ENCODE measurements around the gene HIBADH.

The HIBADH gene

GRCh38 chr7:27690649-27691048 is 28.0 kb upstream of the HIBADH start:
- TF ChIP-seq FOXP2 (optimal IDR thresholded peaks at IDR 0.05; ENCODE audit: borderline replicate concordance, extremely low read depth, extremely low read length, insufficient read depth), result no peak
- TF ChIP-seq SIN3A (IDR thresholded peaks at IDR 0.05; ENCODE audit: borderline replicate concordance, insufficient read depth, low read length), result no peak
- TF ChIP-seq, protein P1, sequence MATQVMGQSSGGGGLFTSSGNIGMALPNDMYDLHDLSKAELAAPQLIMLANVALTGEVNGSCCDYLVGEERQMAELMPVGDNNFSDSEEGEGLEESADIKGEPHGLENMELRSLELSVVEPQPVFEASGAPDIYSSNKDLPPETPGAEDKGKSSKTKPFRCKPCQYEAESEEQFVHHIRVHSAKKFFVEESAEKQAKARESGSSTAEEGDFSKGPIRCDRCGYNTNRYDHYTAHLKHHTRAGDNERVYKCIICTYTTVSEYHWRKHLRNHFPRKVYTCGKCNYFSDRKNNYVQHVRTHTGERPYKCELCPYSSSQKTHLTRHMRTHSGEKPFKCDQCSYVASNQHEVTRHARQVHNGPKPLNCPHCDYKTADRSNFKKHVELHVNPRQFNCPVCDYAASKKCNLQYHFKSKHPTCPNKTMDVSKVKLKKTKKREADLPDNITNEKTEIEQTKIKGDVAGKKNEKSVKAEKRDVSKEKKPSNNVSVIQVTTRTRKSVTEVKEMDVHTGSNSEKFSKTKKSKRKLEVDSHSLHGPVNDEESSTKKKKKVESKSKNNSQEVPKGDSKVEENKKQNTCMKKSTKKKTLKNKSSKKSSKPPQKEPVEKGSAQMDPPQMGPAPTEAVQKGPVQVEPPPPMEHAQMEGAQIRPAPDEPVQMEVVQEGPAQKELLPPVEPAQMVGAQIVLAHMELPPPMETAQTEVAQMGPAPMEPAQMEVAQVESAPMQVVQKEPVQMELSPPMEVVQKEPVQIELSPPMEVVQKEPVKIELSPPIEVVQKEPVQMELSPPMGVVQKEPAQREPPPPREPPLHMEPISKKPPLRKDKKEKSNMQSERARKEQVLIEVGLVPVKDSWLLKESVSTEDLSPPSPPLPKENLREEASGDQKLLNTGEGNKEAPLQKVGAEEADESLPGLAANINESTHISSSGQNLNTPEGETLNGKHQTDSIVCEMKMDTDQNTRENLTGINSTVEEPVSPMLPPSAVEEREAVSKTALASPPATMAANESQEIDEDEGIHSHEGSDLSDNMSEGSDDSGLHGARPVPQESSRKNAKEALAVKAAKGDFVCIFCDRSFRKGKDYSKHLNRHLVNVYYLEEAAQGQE (IDR thresholded peaks at IDR 0.05; ENCODE audit: insufficient read depth in 1 of 2, low read depth in 2 of 2, low read length in 2 of 2), result no peak
- TF ChIP-seq TAF1 (IDR thresholded peaks at IDR 0.05; ENCODE audit: borderline replicate concordance, insufficient read depth, low read length), result no peak
- no peak for TF ChIP-seq POLR2AphosphoS5 (IDR thresholded peaks at IDR 0.05; ENCODE audit: low read depth, low read length)

GRCh38 chr7:27689591-27690164 is 27.0 kb upstream of the HIBADH start:
- TF ChIP-seq, protein P1 (IDR thresholded peaks at IDR 0.05; ENCODE audit: insufficient read depth in 1 of 2, low read depth in 2 of 2, low read length in 2 of 2), result no peak

DNA sequence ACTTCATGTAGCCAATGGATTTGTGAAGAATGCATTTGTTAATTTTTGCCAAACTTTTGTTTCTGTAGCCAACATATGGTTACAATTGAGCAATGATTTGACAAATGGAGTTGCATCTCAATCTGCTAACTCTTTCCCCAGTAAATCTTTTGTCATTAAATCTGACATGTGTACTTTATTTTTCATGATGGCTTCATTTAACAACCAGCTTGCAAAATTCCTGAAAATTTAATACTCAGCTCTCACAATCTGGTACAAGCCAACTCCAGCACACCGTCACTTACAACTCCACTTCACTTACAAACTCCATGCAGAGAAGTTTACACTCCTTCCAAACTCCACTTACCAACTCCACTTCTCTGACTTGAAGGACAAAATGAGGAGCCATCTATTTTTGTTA is 26.5 kb upstream of the HIBADH start:
- TF ChIP-seq, protein P1 (IDR thresholded peaks at IDR 0.05; ENCODE audit: insufficient read depth in 1 of 2, low read depth in 2 of 2, low read length in 2 of 2), result no peak
- TF ChIP-seq TAF1 (IDR thresholded peaks at IDR 0.05; ENCODE audit: borderline replicate concordance, insufficient read depth, low read length), result no peak
- TF ChIP-seq POLR2AphosphoS5 (IDR thresholded peaks at IDR 0.05; ENCODE audit: low read depth, low read length), result no peak
- no peak for TF ChIP-seq SIN3A (IDR thresholded peaks at IDR 0.05; ENCODE audit: borderline replicate concordance, insufficient read depth, low read length)
- no peak for TF ChIP-seq FOXP2 (optimal IDR thresholded peaks at IDR 0.05; ENCODE audit: borderline replicate concordance, extremely low read depth, extremely low read length, insufficient read depth)

- TF ChIP-seq, protein P1 (IDR thresholded peaks at IDR 0.05; ENCODE audit: insufficient read depth in 1 of 2, low read depth in 2 of 2, low read length in 2 of 2), result no peak
- TF ChIP-seq FOXP2 (optimal IDR thresholded peaks at IDR 0.05; ENCODE audit: borderline replicate concordance, extremely low read depth, extremely low read length, insufficient read depth) (no peak), SIN3A (IDR thresholded peaks at IDR 0.05; ENCODE audit: borderline replicate concordance, insufficient read depth, low read length) (no peak)
These were observed 26.0 kb upstream of the HIBADH start for GRCh38 chr7:27688646-27689045.

DNA sequence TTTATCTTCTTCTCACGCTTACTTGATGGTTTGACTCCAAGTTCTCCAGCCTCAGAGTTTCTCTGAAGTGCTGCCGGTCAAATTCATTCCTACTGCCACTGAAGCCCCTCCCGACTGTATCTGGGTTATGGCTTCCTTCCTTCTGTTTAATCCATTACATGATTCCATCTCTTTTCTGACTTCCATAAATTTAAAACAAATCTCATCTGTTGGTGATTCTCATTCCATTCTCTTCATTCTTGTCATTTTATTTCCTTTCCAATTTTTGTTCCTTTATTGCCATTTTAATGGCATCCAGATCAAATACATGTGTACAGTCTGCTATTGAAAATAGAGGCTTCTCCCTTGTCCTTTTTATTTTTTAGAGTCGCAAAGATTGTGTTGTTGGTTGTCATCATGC is 25.4 kb upstream of the HIBADH start:
- TF ChIP-seq POLR2AphosphoS5 (IDR thresholded peaks at IDR 0.05; ENCODE audit: low read depth, low read length) (no peak), SIN3A (IDR thresholded peaks at IDR 0.05; ENCODE audit: borderline replicate concordance, insufficient read depth, low read length) (no peak)
